Neural crest cell (in vitro differentiated cells): Measurements from ENCODE around the gene ANO7. TPM values are rescaled to one million over a fixed set of nuclear protein-coding genes. Genes with fewer than 3 reads are reported as not detected.

ENCODE experiments used
- DNase-seq: peaks from one replicate; pipeline ENCODE4 v3.0.0; 2021; ENCODE audit warnings: low read depth, mixed read lengths, low spot score
- H3K27ac Mint-ChIP-seq: one replicate; pipeline ENCODE4 v1.8.0; 2021; ENCODE audit warnings: mild to moderate bottlenecking, mixed read lengths; ENCODE audit not compliant: unreplicated experiment
- H3K27me3 Mint-ChIP-seq: 2 replicates; pipeline ENCODE4 v1.8.0; 2021; ENCODE audit warnings: low read depth, mild to moderate bottlenecking, mixed read lengths
- H3K36me3 Mint-ChIP-seq: 2 replicates; pipeline ENCODE4 v1.8.0; 2021; ENCODE audit warnings: low read depth, mild to moderate bottlenecking, mixed read lengths
- H3K4me1 Mint-ChIP-seq: 2 replicates; pipeline ENCODE4 v1.8.0; 2021; ENCODE audit warnings: mixed read lengths
- H3K4me3 Mint-ChIP-seq: one replicate; pipeline ENCODE4 v1.8.0; 2021; ENCODE audit warnings: mild to moderate bottlenecking, mixed read lengths
- H3K9me3 Mint-ChIP-seq: 2 replicates; pipeline ENCODE4 v1.8.0; 2021; ENCODE audit warnings: mixed read lengths
- total RNA-seq: library from RNA; stranded (reverse); gene quantifications from 2 replicates; pipeline ENCODE4 v1.2.1, GENCODE V29; 2021
- TF ChIP-seq, protein P1 (sequence below): fragments of 200-600 bp; sonication (generic); conservative IDR thresholded peaks from 2 replicates; pipeline ENCODE4 v1.5.0; 2021; ENCODE audit warnings: antibody characterized with exemption, mild to moderate bottlenecking

ANO7 gene
- total RNA-seq, 1 donor from 2014 or later = 3.2 TPM

DNA sequence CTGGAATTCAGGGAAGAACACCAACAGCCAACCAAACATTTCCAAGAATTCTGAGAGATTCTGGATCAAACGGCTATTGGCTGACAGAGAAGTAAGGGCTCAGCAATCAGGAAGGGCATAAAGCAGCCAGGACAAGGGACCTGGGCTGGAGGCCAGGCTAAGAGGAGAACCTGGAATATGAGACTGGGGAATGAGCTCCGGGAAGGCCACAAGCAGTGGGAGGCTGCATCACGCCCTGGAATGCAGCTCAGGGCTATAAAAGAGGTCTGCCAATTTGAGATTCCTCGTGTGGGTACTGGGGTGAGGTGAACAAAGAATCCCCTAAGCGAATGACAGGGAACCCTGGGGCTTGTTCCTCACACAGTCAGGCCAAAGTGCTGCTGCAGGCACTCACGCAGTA lies 60.4 kb downstream of the ANO7 start:
- Mint-ChIP-seq H3K27ac (no peak overlapping the region), H3K9me3 (no peaks in the 10 kb centered on the region), H3K36me3 (peaks cover 16% of the 10 kb centered on the region), H3K4me1 (no peaks in the 10 kb centered on the region), H3K4me3 (no peak overlapping the region), H3K27me3 (no peaks in the 10 kb centered on the region)
- DNase-seq = no peak
- TF ChIP-seq, protein P1, sequence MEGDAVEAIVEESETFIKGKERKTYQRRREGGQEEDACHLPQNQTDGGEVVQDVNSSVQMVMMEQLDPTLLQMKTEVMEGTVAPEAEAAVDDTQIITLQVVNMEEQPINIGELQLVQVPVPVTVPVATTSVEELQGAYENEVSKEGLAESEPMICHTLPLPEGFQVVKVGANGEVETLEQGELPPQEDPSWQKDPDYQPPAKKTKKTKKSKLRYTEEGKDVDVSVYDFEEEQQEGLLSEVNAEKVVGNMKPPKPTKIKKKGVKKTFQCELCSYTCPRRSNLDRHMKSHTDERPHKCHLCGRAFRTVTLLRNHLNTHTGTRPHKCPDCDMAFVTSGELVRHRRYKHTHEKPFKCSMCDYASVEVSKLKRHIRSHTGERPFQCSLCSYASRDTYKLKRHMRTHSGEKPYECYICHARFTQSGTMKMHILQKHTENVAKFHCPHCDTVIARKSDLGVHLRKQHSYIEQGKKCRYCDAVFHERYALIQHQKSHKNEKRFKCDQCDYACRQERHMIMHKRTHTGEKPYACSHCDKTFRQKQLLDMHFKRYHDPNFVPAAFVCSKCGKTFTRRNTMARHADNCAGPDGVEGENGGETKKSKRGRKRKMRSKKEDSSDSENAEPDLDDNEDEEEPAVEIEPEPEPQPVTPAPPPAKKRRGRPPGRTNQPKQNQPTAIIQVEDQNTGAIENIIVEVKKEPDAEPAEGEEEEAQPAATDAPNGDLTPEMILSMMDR = no peak

DNA sequence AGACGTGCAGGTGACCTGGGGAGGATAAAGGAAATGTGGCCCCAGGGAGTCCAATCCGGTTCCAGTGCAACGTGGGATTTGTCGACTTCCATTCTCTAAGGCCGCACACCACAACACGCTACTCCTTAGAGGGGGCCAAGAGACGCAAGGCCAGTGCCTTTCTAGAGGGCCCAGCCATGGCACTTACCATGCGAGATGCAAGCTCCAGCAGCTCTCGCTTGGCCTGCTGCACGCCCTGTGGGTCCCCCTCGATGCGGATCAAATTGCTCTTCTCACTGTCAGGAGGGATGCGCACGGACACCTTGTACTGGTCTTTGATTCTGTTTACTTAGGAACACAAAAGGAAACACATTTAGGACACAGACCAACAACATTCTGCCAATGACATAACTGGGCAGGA lies 61.2 kb downstream of the ANO7 start:
- H3K27ac Mint-ChIP-seq = no peak overlapping the region
- peaks cover 11% of the 10 kb centered on the region for H3K36me3 Mint-ChIP-seq
- no peaks in the 10 kb centered on the region for H3K27me3 Mint-ChIP-seq
- H3K9me3 Mint-ChIP-seq = no peaks in the 10 kb centered on the region
- DNase-seq = no peak
- TF ChIP-seq, protein P1 = no peak
- no peaks in the 10 kb centered on the region for H3K4me1 Mint-ChIP-seq
- H3K4me3 Mint-ChIP-seq = no peak overlapping the region

DNA sequence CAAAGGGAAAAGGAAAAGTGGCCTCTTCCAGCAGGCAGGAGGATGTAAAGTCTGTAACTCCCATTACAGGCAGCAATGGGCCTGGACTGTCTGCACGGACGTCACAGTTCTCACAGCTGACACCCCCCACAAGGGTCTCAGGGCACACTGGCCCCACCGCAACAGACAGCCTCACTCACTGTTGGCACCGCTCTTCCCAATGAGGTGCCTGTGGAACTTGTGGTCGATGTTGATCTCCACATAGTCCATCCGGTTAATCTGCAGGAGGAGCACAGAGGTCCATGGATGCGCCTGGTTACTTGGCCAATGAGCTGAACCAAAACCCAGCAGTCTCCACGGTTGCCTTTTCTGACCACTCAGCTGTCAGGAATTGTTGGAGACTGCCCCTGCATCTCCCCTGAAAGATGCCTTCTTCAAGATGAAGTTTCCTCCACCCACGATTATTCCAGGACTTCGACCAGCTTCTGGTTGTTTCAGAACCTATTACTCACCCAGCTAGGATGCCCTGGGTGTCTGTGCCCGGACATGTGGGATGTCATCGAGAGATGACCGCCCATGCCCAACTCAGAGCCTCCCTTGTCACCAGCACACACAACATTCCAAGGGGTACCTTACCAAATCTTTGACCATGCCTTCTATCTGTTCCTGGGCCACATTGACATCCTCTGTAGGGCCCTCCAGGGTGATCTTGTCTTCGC lies 64.5 kb downstream of the ANO7 start:
- no peak for DNase-seq
- Mint-ChIP-seq H3K27me3 (no peaks in the 10 kb centered on the region), H3K27ac (no peak overlapping the region), H3K4me3 (no peak overlapping the region), H3K9me3 (no peaks in the 10 kb centered on the region), H3K36me3 (peaks cover 13% of the 10 kb centered on the region), H3K4me1 (no peaks in the 10 kb centered on the region)
- TF ChIP-seq, protein P1 = no peak

DNA sequence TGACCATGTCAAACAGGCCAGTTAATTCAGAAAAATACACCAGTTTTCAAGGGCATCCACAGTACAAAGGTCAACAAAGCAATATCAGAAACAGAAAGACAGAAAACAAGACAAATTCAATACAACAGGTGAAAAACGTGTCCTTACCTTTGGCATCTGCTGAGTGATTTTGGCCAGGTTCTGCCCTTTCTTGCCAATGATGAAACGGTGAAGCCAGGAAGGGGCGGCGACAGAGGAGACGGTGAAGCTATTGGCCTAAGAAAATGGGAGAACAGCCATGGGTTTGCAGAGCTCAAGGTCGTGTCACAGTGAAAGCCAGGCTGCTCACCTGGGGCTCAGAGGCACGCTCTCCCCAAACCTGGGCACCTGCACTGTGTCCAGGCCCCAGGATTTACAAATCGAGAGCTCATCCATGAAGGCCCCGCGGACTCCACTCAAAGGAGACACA lies 66.5 kb downstream of the ANO7 start:
- TF ChIP-seq, protein P1 = no peak
- no peak overlapping the region for H3K4me3 Mint-ChIP-seq
- no peaks in the 10 kb centered on the region for H3K4me1 Mint-ChIP-seq
- no peaks in the 10 kb centered on the region for H3K27me3 Mint-ChIP-seq
- no peak for DNase-seq
- H3K9me3 Mint-ChIP-seq = no peaks in the 10 kb centered on the region
- no peak overlapping the region for H3K27ac Mint-ChIP-seq
- peaks cover 14% of the 10 kb centered on the region for H3K36me3 Mint-ChIP-seq

DNA sequence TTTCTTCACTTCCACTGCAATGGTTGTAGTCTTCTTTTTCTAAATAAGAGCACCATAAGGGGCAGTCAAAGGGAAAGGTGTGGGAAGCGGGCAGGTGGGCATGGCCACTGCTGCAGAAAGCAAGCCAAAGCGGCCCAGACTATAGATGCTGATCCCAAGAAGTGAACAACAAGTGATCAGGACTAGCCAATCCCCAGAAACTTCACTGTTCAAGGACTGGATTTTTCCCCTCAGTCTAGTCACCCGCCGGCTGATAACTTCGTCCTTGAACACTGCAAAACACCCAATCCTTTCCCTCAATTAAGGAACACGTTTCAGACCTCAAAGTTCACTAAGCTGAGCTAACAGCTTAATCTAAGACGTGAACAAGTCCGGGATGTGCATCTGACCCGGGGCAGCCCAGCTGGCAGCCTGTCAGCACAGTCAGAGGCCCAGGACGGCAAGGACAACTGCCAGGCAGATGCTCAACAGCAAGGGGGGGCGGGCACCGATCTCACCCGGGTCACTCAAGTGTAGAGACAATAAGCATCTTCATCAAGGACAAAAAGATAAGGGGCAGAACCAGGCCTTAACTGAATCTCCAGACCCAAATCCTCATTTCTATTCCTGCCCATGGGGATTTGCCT lies 67.2 kb downstream of the ANO7 start:
- Mint-ChIP-seq H3K27me3 (no peaks in the 10 kb centered on the region), H3K9me3 (no peaks in the 10 kb centered on the region), H3K27ac (no peak overlapping the region), H3K4me1 (no peaks in the 10 kb centered on the region), H3K4me3 (no peak overlapping the region), H3K36me3 (peaks cover 17% of the 10 kb centered on the region)
- TF ChIP-seq, protein P1 = no peak
- DNase-seq = no peak
